ENCODE measurements around the gene ANXA2R.
"Not testable (repeated sequence)": the region's sequence is repeated elsewhere in the genome, so short reads cannot be mapped to it uniquely, and the experiment has no call there.

The ANXA2R gene

GRCh38 chr5:43060020-43060419 is 19.9 kb upstream of the ANXA2R start:
- DNase-seq (ENCODE audit: low spot score) = not testable (repeated sequence)

GRCh38 chr5:43055098-43055497 is 15.0 kb upstream of the ANXA2R start:
- not testable (repeated sequence) for DNase-seq (ENCODE audit: low spot score)

GRCh38 chr5:43051684-43052083 is 11.6 kb upstream of the ANXA2R start:
- DNase-seq (ENCODE audit: low spot score) = no peak

- DNase-seq (ENCODE audit: low spot score) = no peak
Observed at GRCh38 chr5:43050384-43050783, 10.3 kb upstream of the ANXA2R start.

- no peak for DNase-seq (ENCODE audit: low spot score)
Observed at GRCh38 chr5:43049236-43049635, 9.1 kb upstream of the ANXA2R start.

GRCh38 chr5:43046474-43046873 is 6.4 kb upstream of the ANXA2R start:
- no peak for DNase-seq (ENCODE audit: low spot score)

- no peak for DNase-seq (ENCODE audit: low spot score)
Observed at GRCh38 chr5:43045236-43045635, 5.1 kb upstream of the ANXA2R start.

- no peak for DNase-seq (ENCODE audit: low spot score)
Observed at GRCh38 chr5:43044181-43044914, 4.2 kb upstream of the ANXA2R start.

- DNase-seq (ENCODE audit: low spot score) = no peak
Observed at GRCh38 chr5:43043400-43043756, 3.3 kb upstream of the ANXA2R start.

- no peak for DNase-seq (ENCODE audit: low spot score)
Observed at GRCh38 chr5:43042626-43043399, 2.7 kb upstream of the ANXA2R start.

- DNase-seq (ENCODE audit: low spot score) = no peak
Observed at GRCh38 chr5:43042176-43042625, 2.1 kb upstream of the ANXA2R start.

- no peak for DNase-seq (ENCODE audit: low spot score)
Observed at GRCh38 chr5:43041669-43042175, 1.6 kb upstream of the ANXA2R start.

- DNase-seq (ENCODE audit: low spot score) = no peak
Observed at GRCh38 chr5:43041110-43041668, 1.1 kb upstream of the ANXA2R start.

GRCh38 chr5:43039471-43040286 is 440 bp downstream of the ANXA2R start:
- no peak for DNase-seq (ENCODE audit: low spot score)

- DNase-seq (ENCODE audit: low spot score) = no peak
Observed at GRCh38 chr5:43039152-43039470, 1.0 kb downstream of the ANXA2R start.

GRCh38 chr5:43038496-43038989 is 1.6 kb downstream of the ANXA2R start:
- no peak for DNase-seq (ENCODE audit: low spot score)

GRCh38 chr5:43037636-43038495 is 2.3 kb downstream of the ANXA2R start:
- no peak for DNase-seq (ENCODE audit: low spot score)

GRCh38 chr5:43036856-43037635 is 3.1 kb downstream of the ANXA2R start:
- DNase-seq (ENCODE audit: low spot score) = no peak

- no peak for DNase-seq (ENCODE audit: low spot score)
Observed at GRCh38 chr5:43036409-43036808, 3.7 kb downstream of the ANXA2R start.

GRCh38 chr5:43034591-43034968 is 5.5 kb downstream of the ANXA2R start:
- DNase-seq (ENCODE audit: low spot score) = no peak
